ENCODE results near the gene TBKBP1. TPM values are rescaled to one million over a fixed set of nuclear protein-coding genes. Genes with fewer than 3 reads are reported as not detected.
"Not testable (repeated sequence)": the region's sequence is repeated elsewhere in the genome, so short reads cannot be mapped to it uniquely, and the experiment has no call there.

TBKBP1 gene
- total RNA-seq, 1 donor from 2014 or later, result 18.3 TPM

GRCh38 chr17:47736501-47737495 lies 42.8 kb downstream of the TBKBP1 start:
- no peaks in the 10 kb centered on the region for H3K9me3 Mint-ChIP-seq
- no peak for DNase-seq (ENCODE audit: low read depth, low spot score)
- no peak for TF ChIP-seq CTCF (conservative IDR thresholded peaks at IDR 0.05)
- peaks cover 68% of the 10 kb centered on the region for H3K27me3 Mint-ChIP-seq (ENCODE audit: low read depth)
- no peaks in the 10 kb centered on the region for H3K36me3 Mint-ChIP-seq (ENCODE audit: low read depth)
- H3K4me1 Mint-ChIP-seq, result peaks cover 4% of the 10 kb centered on the region
- H3K4me3 Mint-ChIP-seq, result no peak overlapping the region
- H3K27ac Mint-ChIP-seq (ENCODE audit: unreplicated experiment), result no peak overlapping the region

- TF ChIP-seq CTCF (conservative IDR thresholded peaks at IDR 0.05), result no peak
- Mint-ChIP-seq H3K27me3 (ENCODE audit: low read depth) (peaks cover 64% of the 10 kb centered on the region), H3K4me3 (no peak overlapping the region), H3K9me3 (no peaks in the 10 kb centered on the region), H3K4me1 (peaks cover 4% of the 10 kb centered on the region), H3K27ac (ENCODE audit: unreplicated experiment) (no peak overlapping the region), H3K36me3 (ENCODE audit: low read depth) (no peaks in the 10 kb centered on the region)
- DNase-seq (ENCODE audit: low read depth, low spot score), result no peak
Observed at GRCh38 chr17:47738178-47738577, 44.2 kb downstream of the TBKBP1 start.

- Mint-ChIP-seq H3K4me1 (no peaks in the 10 kb centered on the region), H3K27ac (ENCODE audit: unreplicated experiment) (no peak overlapping the region), H3K36me3 (ENCODE audit: low read depth) (no peaks in the 10 kb centered on the region), H3K4me3 (no peak overlapping the region), H3K27me3 (ENCODE audit: low read depth) (peaks cover 62% of the 10 kb centered on the region), H3K9me3 (no peaks in the 10 kb centered on the region)
- DNase-seq (ENCODE audit: low read depth, low spot score), result no peak
- no peak for TF ChIP-seq CTCF (conservative IDR thresholded peaks at IDR 0.05)
Observed at GRCh38 chr17:47739150-47739549, 45.2 kb downstream of the TBKBP1 start.

- H3K27ac Mint-ChIP-seq (ENCODE audit: unreplicated experiment); H3K36me3 Mint-ChIP-seq (ENCODE audit: low read depth); H3K9me3 Mint-ChIP-seq; H3K4me3 Mint-ChIP-seq; H3K4me1 Mint-ChIP-seq; DNase-seq (ENCODE audit: low read depth, low spot score): not testable (repeated sequence)
- H3K27me3 Mint-ChIP-seq (ENCODE audit: low read depth), result peaks cover 57% of the 10 kb centered on the region
Observed at GRCh38 chr17:47739945-47740344, 46.0 kb downstream of the TBKBP1 start.

- DNase-seq (ENCODE audit: low read depth, low spot score), result no peak
- no peaks in the 10 kb centered on the region for H3K36me3 Mint-ChIP-seq (ENCODE audit: low read depth)
- no peaks in the 10 kb centered on the region for H3K4me1 Mint-ChIP-seq
- no peak overlapping the region for H3K4me3 Mint-ChIP-seq
- H3K9me3 Mint-ChIP-seq, result no peaks in the 10 kb centered on the region
- no peak for TF ChIP-seq CTCF (conservative IDR thresholded peaks at IDR 0.05)
- H3K27me3 Mint-ChIP-seq (ENCODE audit: low read depth), result peaks cover 57% of the 10 kb centered on the region
- H3K27ac Mint-ChIP-seq (ENCODE audit: unreplicated experiment), result no peak overlapping the region
Observed at GRCh38 chr17:47741109-47741792, 47.3 kb downstream of the TBKBP1 start.

- Mint-ChIP-seq H3K27me3 (ENCODE audit: low read depth) (peaks cover 54% of the 10 kb centered on the region), H3K9me3 (no peaks in the 10 kb centered on the region), H3K4me3 (no peak overlapping the region), H3K4me1 (no peaks in the 10 kb centered on the region), H3K27ac (ENCODE audit: unreplicated experiment) (no peak overlapping the region), H3K36me3 (ENCODE audit: low read depth) (no peaks in the 10 kb centered on the region)
- no peak for TF ChIP-seq CTCF (conservative IDR thresholded peaks at IDR 0.05)
- no peak for DNase-seq (ENCODE audit: low read depth, low spot score)
Observed at GRCh38 chr17:47741793-47742145, 47.8 kb downstream of the TBKBP1 start.

Data from neural crest cell (in vitro differentiated cells).